GM18508 (cell line): ENCODE data around the gene SPTBN5.
A peak's percentile ranks its signal among the peaks of the same experiment; 100 is the strongest.

Source experiments
- ATAC-seq: cut with Tn5 transposase; IDR thresholded peaks from one replicate; pipeline ENCODE4 v1.9.1; 2021; ENCODE audit warnings: moderate number of reproducible peaks; ENCODE audit not compliant: insufficient read depth, unreplicated experiment

Gene SPTBN5

GRCh38 chr15:41893422-41894250 lies at the start of gene SPTBN5:
TSS of gene SPTBN5 (minus strand) at chr15:41894053. CDS start at chr15:41893497, 556 bp downstream.
- no peak for ATAC-seq

GRCh38 chr15:41942886-41943285 lies 49.0 kb upstream of the SPTBN5 start:
- ATAC-seq = no peak

GRCh38 chr15:41941644-41942415 lies 48.0 kb upstream of the SPTBN5 start:
- ATAC-seq = no peak

GRCh38 chr15:41940441-41940857 lies 46.6 kb upstream of the SPTBN5 start:
- ATAC-seq = no peak

GRCh38 chr15:41939986-41940385 lies 46.1 kb upstream of the SPTBN5 start:
- ATAC-seq = no peak

- no peak for ATAC-seq
Measured at GRCh38 chr15:41937568-41937923, 43.7 kb upstream of the SPTBN5 start.

- no peak for ATAC-seq
Measured at GRCh38 chr15:41936649-41937567, 43.1 kb upstream of the SPTBN5 start.

- ATAC-seq = no peak
Measured at GRCh38 chr15:41936155-41936554, 42.3 kb upstream of the SPTBN5 start.

GRCh38 chr15:41935566-41936020 lies 41.7 kb upstream of the SPTBN5 start:
- ATAC-seq = no peak

GRCh38 chr15:41934843-41935242 lies 41.0 kb upstream of the SPTBN5 start:
- ATAC-seq = no peak

GRCh38 chr15:41933771-41934170 lies 39.9 kb upstream of the SPTBN5 start:
- no peak for ATAC-seq

- no peak for ATAC-seq
Measured at GRCh38 chr15:41933326-41933725, 39.5 kb upstream of the SPTBN5 start.

- ATAC-seq = no peak
Measured at GRCh38 chr15:41932511-41933289, 38.8 kb upstream of the SPTBN5 start.

- no peak for ATAC-seq
Measured at GRCh38 chr15:41932101-41932500, 38.2 kb upstream of the SPTBN5 start.

- no peak for ATAC-seq
Measured at GRCh38 chr15:41930867-41931222, 37.0 kb upstream of the SPTBN5 start.

GRCh38 chr15:41930221-41930866 lies 36.5 kb upstream of the SPTBN5 start:
- no peak for ATAC-seq

- ATAC-seq = peak; percentile 40
Measured at GRCh38 chr15:41928637-41929620, 35.1 kb upstream of the SPTBN5 start.

- no peak for ATAC-seq
Measured at GRCh38 chr15:41928100-41928499, 34.2 kb upstream of the SPTBN5 start.
